Smooth muscle cell (in vitro differentiated cells): Measurements from ENCODE around the gene CGNL1. TPM values are rescaled to one million over a fixed set of nuclear protein-coding genes. Genes with fewer than 3 reads are reported as not detected.
A peak's percentile ranks its signal among the peaks of the same experiment; 100 is the strongest.

ENCODE experiments used
- DNase-seq: peaks from one replicate; lab custom pipeline; 2025; ENCODE audit not compliant: unreplicated experiment; lab: John Stamatoyannopoulos, UW
- H2AFZ ChIP-seq: fragments of 200-600 bp; sonication (generic); 2 replicates; pipeline ENCODE4 v1.6.0; 2016; ENCODE audit warnings: antibody characterized with exemption, low read depth, mild to moderate bottlenecking
- H3F3A ChIP-seq: fragments of 200-600 bp; sonication (generic); 2 replicates; pipeline ENCODE4 v1.6.0; 2017; ENCODE audit warnings: antibody characterized with exemption, low read depth
- H3K27ac ChIP-seq: fragments of 200-600 bp; sonication (generic); 2 replicates; pipeline ENCODE4 v1.5.1; 2016; ENCODE audit warnings: low read depth, mild to moderate bottlenecking
- H3K27me3 ChIP-seq: fragments of 200-600 bp; sonication (generic); 2 replicates; pipeline ENCODE4 v1.6.1; 2016; ENCODE audit warnings: low read depth, mild to moderate bottlenecking
- H3K36me3 ChIP-seq: fragments of 200-600 bp; sonication (generic); 2 replicates; pipeline ENCODE4 v1.5.1; 2016; ENCODE audit warnings: low read depth
- H3K4me1 ChIP-seq: fragments of 200-600 bp; sonication (generic); 2 replicates; pipeline ENCODE4 v1.5.1; 2016; ENCODE audit warnings: low read depth
- H3K4me2 ChIP-seq: fragments of 200-600 bp; sonication (generic); 2 replicates; pipeline ENCODE4 v1.6.0; 2016; ENCODE audit warnings: mild to moderate bottlenecking
- H3K4me3 ChIP-seq: fragments of 200-600 bp; sonication (generic); 2 replicates; pipeline ENCODE4 v1.5.1; 2016; ENCODE audit warnings: mild to moderate bottlenecking
- H3K79me2 ChIP-seq: fragments of 200-600 bp; sonication (generic); 2 replicates; pipeline ENCODE4 v1.6.0; 2016; ENCODE audit warnings: low read depth, mild to moderate bottlenecking
- H3K9ac ChIP-seq: fragments of 200-600 bp; sonication (generic); 2 replicates; pipeline ENCODE4 v1.6.0; 2016; ENCODE audit warnings: low read depth
- H3K9me3 ChIP-seq: fragments of 200-600 bp; sonication (generic); replicated peaks from 2 replicates; pipeline ENCODE4 v1.5.1; 2016; ENCODE audit warnings: low read depth
- H4K20me1 ChIP-seq: fragments of 200-600 bp; sonication (generic); 2 replicates; pipeline ENCODE4 v1.6.0; 2016; ENCODE audit warnings: low read depth
- WGBS: methylation state at CpG from one replicate; pipeline ENCODE4 v1.1.7; 2016; ENCODE audit warnings: low lambda C conversion rate; 5-methylcytosine and 5-hydroxymethylcytosine counted together
- polyA plus RNA-seq: library from polyadenylated mRNA; unstranded; fragments of >200 nt; fragmentation: Nextera tagmentation; extraction: Ambion mirVana; gene quantifications from 2 replicates; pipeline ENCODE4 v1.2.1, GENCODE V29; 2016
- total RNA-seq: library from RNA; depleted of rRNA; stranded (reverse); fragments of >200 nt; gene quantifications from 2 replicates; pipeline ENCODE4 v1.2.3, GENCODE V29; 2014
- TF ChIP-seq, protein P1 (sequence below): fragments of 200-600 bp; sonication (generic); IDR thresholded peaks from 2 replicates; pipeline ENCODE4 v1.5.1; 2017; ENCODE audit warnings: borderline replicate concordance, mild to moderate bottlenecking, antibody characterized with exemption; ENCODE audit not compliant: insufficient read depth, poor library complexity, severe bottlenecking

Gene CGNL1
- total and polyA plus RNA-seq, 2 experiments from 2014 or later: 4.2 to 9.5 TPM

DNA sequence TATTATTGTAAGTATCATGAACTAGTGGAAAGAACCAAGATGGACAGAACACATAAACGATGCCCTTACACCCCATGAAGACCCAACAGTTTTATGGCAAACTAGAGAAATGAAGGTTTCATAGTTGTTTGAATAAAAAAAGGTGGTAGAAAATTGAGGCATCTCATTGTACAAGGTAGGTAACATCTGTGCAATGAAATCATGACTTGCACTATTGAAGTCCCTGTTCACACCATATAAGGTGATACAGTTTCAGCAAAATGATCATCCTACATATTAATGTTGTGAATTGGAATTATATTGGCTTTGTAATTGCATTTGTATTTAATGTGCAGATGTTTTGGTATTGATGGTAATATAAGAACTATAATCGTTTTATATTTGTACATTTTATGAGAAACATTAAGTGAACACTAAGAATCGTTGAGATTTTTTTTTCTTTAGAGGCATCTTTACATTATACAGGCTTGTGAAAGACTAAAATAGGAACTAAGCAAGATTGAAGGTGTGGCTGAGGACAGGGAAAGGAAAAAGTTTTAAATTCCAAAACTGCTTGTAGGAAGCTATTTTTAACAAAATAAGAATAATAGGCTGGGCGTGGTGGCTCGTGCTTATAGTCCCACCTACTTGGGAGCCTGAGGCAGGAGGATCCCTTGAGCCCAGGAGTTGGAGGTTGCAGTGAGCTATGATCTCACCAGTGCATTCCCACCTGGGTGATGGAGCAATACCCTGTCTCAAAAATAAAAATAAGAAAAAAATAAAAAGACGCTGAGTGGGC lies 48.5 kb downstream of the CGNL1 start:
- Histone ChIP-seq H3K27ac (no peak overlapping the region), H3K9me3 (no peaks in the 10 kb centered on the region), H3K4me3 (no peak overlapping the region), H3K4me2 (no peak overlapping the region), H3K36me3 (no peaks in the 10 kb centered on the region), H3K27me3 (no peaks in the 10 kb centered on the region), H2AFZ (no peak overlapping the region), H3F3A (peaks cover 14% of the 10 kb centered on the region), H3K4me1 (peaks cover 13% of the 10 kb centered on the region), H3K9ac (no peak overlapping the region), H3K79me2 (peaks cover 8% of the 10 kb centered on the region), H4K20me1 (no peaks in the 10 kb centered on the region)
- WGBS: 89% methylated on average over 6 of the region's 6 CpGs
- DNase-seq: no peak
- TF ChIP-seq, protein P1, sequence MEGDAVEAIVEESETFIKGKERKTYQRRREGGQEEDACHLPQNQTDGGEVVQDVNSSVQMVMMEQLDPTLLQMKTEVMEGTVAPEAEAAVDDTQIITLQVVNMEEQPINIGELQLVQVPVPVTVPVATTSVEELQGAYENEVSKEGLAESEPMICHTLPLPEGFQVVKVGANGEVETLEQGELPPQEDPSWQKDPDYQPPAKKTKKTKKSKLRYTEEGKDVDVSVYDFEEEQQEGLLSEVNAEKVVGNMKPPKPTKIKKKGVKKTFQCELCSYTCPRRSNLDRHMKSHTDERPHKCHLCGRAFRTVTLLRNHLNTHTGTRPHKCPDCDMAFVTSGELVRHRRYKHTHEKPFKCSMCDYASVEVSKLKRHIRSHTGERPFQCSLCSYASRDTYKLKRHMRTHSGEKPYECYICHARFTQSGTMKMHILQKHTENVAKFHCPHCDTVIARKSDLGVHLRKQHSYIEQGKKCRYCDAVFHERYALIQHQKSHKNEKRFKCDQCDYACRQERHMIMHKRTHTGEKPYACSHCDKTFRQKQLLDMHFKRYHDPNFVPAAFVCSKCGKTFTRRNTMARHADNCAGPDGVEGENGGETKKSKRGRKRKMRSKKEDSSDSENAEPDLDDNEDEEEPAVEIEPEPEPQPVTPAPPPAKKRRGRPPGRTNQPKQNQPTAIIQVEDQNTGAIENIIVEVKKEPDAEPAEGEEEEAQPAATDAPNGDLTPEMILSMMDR: no peak

DNA sequence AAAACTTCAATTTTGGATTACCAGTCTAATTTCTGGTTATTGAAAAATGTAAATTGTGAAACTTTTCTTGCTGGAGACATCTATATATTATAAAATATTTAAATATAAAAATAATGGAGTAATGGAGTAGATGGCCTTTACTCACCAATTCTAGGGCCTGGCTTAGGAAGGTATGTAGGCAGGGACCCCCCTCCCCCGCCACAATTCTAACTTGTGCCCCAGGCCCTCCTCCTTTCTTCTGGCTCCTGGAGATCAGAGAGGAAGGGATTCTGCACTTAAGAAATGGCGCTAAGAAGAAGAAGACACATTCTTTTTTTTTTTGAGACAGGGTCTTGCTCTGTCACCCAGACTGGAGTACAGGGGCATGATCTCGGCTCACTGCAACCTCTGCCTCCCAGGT lies 49.5 kb downstream of the CGNL1 start:
- no peak overlapping the region for H3K4me2 ChIP-seq
- H3K27me3 ChIP-seq: no peaks in the 10 kb centered on the region
- peaks cover 8% of the 10 kb centered on the region for H3K79me2 ChIP-seq
- no peak overlapping the region for H3K9ac ChIP-seq
- no peak overlapping the region for H3K4me3 ChIP-seq
- no peaks in the 10 kb centered on the region for H3K9me3 ChIP-seq
- H2AFZ ChIP-seq: no peak overlapping the region
- TF ChIP-seq, protein P1: no peak
- H3K36me3 ChIP-seq: no peaks in the 10 kb centered on the region
- H4K20me1 ChIP-seq: no peaks in the 10 kb centered on the region
- H3F3A ChIP-seq: peaks cover 14% of the 10 kb centered on the region
- peaks cover 13% of the 10 kb centered on the region for H3K4me1 ChIP-seq
- 86% methylated on average over 2 of the region's 3 CpGs for WGBS
- DNase-seq: no peak
- H3K27ac ChIP-seq: no peak overlapping the region

DNA sequence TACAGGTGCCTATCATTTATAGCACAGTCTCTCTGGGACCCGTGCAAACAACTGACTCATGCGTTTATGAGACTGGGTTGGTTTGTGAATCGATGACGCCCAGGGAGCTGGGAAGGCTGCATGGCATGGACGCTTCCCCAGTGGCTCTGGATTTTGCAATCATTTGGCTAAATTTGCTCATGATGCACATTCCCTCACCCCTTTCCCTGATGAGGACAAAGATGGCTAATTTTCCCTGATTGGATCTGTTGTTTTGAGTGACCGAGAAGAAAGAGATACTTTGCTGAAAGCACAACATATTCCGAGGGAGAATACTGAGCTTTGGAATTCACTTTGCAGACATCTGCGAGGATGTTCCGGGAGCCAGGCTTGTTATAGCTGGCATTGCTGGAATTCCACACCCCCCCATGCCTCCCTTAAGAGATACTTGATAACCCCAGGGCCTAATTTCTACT lies 51.1 kb downstream of the CGNL1 start:
- WGBS: 3% methylated on average over 9 of the region's 9 CpGs
- H3K9me3 ChIP-seq: no peaks in the 10 kb centered on the region
- peak overlapping the region; percentile 94 for H3K27ac ChIP-seq
- peaks cover 14% of the 10 kb centered on the region for H3F3A ChIP-seq
- TF ChIP-seq, protein P1: no peak
- H3K79me2 ChIP-seq: peaks cover 8% of the 10 kb centered on the region
- H3K4me1 ChIP-seq: peaks cover 15% of the 10 kb centered on the region
- H3K4me3 ChIP-seq: no peak overlapping the region
- no peaks in the 10 kb centered on the region for H4K20me1 ChIP-seq
- H3K36me3 ChIP-seq: no peaks in the 10 kb centered on the region
- H3K27me3 ChIP-seq: no peaks in the 10 kb centered on the region
- peak overlapping the region; percentile 36 for H2AFZ ChIP-seq
- H3K4me2 ChIP-seq: peak overlapping the region; percentile 72
- no peak for DNase-seq
- H3K9ac ChIP-seq: peak overlapping the region; percentile 77

DNA sequence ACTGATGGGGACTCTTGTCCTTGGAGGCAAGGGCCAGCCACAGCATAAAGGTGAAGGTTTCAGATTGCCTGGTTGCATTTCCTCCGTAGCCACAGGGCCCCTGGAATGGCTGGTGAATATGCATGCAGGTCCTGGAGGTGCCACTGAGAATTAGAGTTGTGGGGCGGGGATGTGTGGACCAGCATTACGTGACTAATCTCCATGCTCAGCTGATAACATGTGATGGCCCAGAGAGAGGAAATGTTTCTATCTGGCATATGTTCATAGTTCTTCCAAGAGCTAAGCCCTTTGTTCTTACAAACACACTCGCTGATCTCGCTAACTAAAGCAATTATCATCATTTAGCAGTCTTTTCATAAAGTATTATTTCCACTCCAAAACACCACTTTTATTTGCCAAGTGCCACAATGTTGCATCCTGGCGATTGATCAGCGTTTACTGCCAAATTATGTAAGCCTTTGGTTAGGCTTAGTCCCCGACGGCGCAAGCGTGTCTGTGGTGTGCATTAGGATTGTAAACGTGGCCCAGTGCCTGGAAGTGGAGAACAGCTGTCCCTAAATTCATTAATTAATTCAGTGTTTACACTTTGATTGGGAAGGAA lies 55.9 kb downstream of the CGNL1 start:
- Histone ChIP-seq H3K36me3 (no peaks in the 10 kb centered on the region), H4K20me1 (no peaks in the 10 kb centered on the region), H3K9me3 (no peaks in the 10 kb centered on the region), H3K4me3 (no peak overlapping the region), H3K4me1 (peaks cover 34% of the 10 kb centered on the region), H3F3A (peaks cover 8% of the 10 kb centered on the region), H2AFZ (peak overlapping the region; percentile 38), H3K27me3 (no peaks in the 10 kb centered on the region), H3K9ac (no peak overlapping the region), H3K4me2 (peak overlapping the region; percentile 48), H3K79me2 (peaks cover 3% of the 10 kb centered on the region), H3K27ac (no peak overlapping the region)
- no peak for DNase-seq
- 47% methylated on average over 12 of the region's 12 CpGs for WGBS
- TF ChIP-seq, protein P1: no peak
